Measurements from ENCODE around the gene NDST4.

The NDST4 gene

DNA sequence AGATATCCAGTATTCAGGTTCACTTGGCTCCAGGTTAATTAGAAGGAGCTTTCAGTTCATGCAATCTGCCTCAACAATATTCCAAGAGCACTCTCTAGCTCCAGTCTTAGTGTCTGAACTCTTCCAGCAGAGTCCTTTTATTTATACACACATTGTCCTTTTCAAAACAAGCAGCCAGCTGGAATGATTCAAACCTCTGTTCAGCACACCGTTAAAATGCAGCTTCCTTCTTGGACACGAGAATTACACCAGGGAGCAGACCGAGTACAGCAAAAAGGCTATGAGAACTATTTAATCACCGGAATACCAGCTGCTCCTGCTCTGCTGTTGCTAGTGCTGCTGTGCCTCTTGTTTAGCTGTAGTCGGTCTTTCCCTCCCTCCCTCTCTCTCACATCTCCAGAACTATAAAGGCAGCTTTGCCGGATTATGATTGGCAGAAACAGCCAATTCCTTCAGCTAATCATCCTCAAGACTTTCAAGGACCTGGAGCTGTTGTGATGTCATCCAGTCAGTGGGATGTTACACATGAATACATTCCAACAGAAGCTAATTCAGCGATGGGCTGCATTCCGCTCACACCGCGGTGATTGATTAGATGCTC is at the start of gene NDST4:
Gene NDST4 (minus strand): TSS at position 115 of the 601 bp plus-strand sequence. CDS start 36,584 bp downstream, outside the sequence.
- DNase-seq (ENCODE audit: low spot score) = peak; percentile 13

DNA sequence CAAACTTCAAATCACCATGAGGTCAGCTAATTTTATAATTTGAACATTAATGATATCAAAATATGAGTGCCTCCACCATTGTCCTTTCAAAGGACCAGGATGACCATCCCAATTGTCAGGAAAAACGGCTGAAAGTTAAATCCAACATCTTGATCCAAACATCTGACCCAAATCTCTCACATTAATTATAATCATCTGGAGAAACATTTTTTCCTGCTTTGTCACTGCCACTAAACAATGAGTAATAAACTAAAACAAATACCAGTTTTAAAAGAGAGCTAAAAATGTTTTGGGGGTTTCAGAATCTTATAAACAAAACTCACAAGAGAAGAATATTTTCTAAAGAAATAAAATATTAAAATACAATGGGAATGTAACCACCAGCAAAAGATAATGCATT is 45.7 kb upstream of the NDST4 start:
- DNase-seq (ENCODE audit: low spot score) = no peak

DNA sequence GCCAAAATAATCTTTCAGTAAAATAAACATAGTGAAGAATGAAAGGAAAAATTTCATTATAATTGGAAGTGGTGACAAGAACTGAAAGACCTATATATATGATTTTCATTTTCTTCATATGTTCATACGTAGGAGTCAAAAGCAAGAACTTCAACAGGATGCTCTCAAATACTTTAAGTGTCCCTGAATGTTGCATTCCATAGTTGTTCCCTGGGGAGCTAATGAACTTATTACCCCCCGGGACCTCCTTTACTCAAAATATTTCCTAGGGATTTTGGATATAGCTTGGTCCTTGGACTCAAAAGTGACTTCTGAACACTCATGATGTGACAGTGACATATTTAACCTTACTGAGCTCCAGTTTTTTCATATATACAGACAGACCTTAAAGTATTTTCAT is 44.9 kb upstream of the NDST4 start:
- DNase-seq (ENCODE audit: low spot score) = no peak

DNA sequence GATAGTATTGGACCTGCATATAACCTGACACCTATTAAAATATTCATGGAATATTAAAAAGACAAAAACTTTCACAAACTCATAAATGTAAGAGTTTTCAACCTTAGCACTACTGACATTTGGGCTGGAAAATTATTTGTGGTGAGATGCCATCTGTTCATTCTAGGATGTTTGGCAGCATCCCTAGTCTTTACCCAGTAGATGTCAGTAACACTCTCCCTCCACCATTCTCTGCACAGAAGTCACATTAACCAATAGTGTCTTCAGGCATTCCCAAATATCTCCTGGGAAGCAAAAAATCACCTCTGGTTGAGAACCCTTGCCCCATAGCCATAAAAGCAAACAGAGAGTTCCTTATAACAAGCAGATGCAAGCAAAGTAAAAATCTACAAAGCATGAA is 41.4 kb upstream of the NDST4 start:
- peak; percentile 35 for DNase-seq (ENCODE audit: low spot score)

DNA sequence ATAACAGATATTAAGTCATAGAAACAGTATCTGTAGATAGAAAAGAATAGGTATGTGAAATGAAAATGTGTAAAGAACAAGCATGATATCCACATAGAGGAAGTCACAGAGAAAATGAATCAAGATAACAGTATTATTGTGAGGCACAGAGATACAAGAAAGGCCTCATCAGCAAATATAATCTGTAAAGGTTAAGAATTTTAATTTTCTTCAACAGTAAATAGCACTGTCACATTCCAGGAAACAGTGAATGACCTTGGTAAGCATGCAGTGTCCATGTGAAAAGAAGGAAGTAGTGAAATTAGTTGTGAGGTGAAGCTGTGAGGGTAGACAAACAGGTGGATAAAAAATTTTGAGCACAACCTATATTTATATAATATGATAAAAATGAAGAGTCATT is 39.5 kb upstream of the NDST4 start:
- DNase-seq (ENCODE audit: low spot score) = no peak

DNA sequence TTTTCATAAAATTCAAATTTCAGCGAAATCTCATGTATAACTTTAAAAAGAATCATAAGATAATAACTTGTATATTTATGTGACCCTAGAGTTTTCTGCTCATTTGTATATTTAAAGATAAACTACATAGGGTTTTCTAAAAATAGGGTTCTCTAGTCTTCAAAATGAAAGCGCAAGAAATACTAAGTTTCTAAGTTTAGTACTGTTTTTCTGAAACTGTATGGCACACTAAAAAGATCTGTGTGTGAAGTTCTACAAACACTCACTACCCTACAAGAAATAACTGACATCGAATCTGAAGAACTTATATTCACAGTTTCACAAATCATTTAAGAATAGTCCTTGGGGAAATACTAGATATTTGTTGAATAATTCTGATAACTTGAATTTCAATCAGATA is 38.7 kb upstream of the NDST4 start:
- DNase-seq (ENCODE audit: low spot score) = no peak

DNA sequence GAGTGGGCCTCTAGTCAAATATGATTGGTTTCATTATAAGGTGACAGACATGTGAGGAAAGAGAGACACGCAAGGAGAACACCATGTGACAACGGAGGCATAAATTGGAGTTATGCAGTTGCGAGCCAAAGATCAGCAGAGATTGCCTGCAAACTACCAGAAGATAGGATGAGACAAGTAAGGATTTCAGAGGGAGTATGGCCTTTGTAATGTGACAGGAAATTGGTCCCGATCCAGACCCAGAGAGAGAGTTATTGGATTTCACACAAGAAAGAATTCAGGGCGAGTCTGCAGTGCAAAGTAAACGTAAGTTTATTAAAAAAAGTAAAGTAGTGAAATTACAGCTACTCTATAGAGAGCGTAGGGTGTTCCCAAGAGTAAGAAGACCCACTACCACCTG is 35.7 kb upstream of the NDST4 start:
- DNase-seq (ENCODE audit: low spot score) = no peak

DNA sequence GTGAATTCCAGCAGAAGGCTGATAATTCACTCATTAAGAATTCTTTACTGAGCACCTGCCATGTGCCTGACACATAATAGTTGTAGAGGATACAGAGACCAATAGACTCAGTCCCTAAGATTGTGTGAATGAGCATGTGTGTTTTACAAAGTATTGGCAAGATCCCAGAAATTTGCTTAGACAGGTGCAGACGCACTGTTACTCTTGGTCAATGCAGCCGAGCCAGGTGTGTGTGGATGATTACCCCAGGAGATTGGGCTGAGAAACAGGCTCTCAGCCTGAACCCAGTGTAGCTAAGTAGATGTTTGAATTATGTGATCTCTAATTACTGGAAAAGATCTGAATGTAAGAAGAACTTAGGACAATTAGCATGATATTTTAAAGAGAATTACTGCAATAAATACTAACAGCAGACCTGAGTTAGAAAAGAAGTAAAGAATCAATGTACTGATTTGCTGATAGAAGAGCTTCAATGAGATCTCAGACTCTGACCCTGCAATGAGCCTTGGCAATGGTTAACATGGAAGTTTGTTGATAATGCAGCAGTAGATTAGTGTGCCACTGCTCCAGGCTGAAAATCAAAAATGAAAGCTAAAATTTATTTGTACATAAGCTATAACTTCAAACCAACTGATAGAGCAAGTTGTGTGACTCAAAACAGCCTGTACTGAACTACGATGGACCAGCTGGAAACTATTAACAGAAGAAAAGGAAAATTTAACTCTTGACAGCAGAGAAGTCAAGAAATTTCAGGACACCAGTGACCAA is 32.2 kb upstream of the NDST4 start:
- DNase-seq (ENCODE audit: low spot score) = no peak

DNA sequence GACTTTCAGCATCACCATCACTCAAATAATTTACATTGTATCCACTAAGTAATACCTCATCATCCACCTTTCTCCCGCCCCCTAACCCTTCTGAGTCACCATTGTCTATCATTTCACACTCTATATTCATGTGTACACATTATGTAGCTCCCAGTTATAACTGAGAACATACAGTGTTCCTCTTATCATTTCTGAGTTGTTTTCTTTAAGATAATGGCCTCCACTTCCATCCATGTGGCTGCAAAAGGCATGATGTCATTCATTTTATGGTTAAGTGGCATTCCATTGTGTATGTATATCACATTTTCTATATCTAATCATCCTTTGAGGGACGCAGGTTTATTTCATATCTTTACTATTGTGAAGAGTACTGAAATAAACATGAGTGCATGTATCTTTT is 14.6 kb upstream of the NDST4 start:
- no peak for DNase-seq (ENCODE audit: low spot score)

DNA sequence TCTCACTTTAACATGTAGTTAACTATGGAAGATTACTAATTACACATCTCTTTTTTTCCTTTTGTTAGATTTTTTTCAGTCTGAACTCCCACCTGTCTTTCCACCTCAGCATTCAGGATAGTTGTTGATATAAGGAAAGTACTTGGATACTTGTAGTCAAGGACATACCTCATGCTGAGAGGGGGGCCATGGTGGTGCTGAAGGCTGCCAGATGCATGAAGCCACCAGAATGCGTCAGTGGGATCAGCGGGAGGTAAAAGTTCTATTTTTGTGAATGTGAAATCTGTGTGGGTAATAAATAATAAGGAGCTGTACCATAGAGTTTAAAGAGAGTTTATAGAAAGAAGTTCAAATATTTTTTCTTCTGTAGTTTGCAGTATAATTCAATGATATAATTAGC is 13.1 kb upstream of the NDST4 start:
- no peak for DNase-seq (ENCODE audit: low spot score)

DNA sequence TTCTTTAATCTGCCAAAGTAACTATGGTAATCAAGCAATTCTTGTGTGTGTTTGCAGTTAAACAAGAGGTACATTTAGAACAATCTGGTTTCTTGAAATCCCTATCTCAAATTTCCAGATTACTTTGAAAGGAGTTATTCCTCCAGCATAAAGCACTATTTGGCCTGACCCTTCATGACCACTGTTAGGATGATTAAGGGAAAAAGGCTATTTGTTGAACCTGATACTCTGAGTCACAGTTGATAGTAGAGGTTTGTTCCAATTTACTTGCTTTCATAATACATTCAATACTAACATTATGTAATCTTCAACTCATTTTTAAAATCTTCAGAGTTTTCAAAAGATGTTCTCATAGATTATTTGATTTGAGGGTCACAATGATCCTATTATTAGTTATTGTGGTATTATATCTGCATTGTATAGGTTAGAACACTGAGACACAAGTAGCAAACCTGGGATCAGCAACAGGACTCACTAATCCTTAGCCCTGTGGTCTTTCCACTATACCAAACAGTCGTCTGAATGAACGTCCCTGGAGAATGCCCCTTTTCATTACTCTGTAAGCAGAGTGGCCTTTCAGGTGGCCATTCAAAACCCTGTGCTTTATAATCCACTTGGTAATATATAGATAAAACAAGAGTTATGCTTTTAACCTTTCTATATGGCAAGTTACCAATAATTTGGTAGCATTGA is 8.1 kb upstream of the NDST4 start:
- no peak for DNase-seq (ENCODE audit: low spot score)

DNA sequence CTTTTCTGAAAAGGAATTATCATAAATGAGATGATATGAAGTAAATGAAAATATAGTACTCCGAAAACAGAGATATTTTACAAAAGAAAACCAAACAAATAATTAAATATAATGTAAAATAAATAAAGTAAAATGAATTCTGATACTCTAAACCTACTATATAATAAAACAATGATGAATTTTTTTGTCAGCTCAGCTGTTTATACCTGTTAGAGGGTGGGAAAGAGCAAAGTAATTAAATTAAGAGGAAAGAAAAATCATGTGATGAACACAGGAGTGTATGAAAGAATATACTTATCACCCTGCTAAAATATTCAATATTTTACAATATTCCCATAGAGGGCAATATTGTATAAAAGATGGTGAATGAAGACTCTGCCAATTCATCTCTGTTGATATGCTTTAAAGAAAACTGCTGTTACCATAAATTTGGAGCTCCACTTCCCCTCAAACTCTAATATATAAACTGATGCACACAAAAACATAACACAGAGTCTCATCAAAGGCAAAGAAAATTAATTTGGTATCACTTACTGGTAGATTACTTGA is 6.5 kb upstream of the NDST4 start:
- DNase-seq (ENCODE audit: low spot score) = no peak

DNA sequence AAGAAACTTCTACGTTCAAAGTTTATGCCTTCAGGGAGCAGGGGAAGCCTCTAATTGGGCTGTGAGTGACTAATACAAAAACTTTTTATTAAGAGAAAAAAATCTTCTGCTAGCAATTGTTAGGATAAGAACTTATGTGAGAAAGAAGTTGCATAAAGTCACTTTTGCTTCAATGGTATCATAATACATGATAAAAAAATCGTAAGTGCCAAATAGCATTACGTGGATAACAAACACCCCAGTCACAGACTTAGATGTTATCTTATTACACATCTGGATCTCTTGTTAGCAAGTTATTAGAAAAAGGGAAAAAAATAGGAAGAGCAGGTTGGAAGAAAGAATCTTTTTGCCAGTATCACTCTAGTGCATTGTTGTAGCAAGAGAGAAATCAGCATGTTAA is 4.2 kb upstream of the NDST4 start:
- no peak for DNase-seq (ENCODE audit: low spot score)

DNA sequence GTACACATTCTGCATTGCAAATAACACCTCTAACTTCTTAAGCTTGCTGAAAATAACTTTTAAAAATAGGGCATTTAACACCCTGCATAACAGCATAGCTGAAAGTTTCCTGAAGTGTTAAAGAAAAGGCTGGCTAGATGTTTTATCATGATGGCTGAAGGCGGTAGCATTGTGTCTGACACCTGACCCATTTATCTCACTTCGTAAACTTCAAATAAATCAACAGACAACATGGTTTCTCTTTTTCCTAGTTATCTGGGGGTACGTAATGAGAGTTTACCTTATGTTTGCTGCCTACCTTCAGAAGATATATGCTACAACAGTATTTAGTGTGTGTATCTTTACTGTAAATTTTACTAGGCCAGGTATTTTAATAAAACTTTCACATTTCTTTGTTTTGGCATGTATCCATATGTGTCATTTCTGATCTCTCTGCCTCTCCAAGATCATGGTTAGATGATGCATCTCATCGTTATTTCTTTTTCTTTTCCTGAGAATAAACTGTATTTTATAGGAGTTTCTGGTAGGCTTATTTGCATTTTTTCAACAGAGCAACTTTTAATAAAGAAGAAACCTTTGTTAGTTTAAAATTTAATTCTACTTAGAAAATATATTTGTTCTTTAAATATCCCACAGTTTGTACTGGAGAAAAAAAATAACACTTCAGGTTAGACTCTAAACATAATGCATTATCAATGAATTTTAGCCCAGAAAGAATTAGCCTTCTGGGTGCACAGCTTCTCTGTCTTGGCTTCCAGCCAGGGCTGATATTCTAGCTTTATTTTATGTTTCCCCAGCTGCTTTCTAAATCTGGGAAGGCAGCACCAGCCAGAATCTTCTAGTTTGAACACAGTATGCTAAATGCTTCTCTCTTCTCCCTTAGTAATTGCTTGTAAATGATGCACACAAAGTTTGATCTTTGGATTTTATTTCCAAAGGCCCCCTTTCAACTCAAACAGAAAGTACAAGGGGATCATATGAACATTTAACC is 2.9 kb downstream of the NDST4 start:
- peak; percentile 6 for DNase-seq (ENCODE audit: low spot score)

DNA sequence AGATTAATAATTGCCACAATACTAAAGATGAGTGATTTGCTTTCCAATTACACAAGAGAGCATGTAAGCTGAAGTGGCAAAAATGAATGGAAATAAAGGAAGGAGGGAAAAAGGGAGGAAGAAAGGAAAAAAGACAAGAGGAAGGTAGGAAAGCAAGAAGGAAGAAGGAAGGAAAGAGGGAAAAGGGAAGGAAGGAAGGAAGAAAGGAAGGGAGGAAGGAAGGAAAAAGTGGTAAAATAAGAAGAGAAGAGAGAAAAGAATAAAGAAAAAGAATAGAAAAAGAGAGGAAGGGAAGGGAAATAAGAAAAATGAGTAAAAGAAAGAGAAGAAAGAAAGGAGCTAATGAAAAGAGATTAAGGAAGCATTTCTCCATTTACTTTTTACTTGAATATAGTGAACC is 4.6 kb downstream of the NDST4 start:
- no peak for DNase-seq (ENCODE audit: low spot score)

DNA sequence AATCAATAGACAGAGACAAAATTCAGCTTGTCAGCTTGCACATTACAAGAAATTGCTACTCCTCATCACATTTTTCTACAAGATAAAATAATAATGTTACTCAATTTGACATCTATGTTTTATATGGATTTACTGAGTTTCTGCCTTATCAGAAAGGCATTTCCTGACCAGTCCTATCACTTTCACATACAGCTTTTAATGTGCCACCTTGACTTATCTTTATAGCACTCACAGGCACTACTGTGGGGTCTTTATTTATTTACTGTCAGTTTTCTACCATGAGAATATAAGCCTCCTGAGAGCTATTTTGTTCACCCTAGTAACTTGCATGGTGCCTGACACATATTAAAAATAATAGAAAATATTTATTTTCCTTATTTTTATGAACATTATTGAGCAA is 6.0 kb downstream of the NDST4 start:
- no peak for DNase-seq (ENCODE audit: low spot score)

DNA sequence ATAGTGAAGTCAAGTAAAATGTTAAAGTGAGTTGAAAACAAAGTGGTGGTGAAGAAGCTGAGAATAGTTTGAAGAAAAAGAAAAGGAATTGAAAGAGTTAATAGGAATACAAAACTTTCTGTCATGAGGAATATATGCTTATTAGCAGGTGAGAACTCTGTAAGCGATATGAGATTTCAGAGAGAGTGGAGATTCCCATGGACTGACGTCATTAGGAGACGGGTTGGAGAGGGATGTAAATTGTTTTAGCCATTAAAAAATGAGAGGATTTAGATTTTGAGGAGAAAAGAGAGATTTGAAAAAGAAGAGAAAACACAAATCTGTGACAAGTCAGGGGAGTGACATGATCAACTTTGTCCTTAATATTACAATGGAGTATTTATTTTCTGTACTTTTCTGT is 11.7 kb downstream of the NDST4 start:
- no peak for DNase-seq (ENCODE audit: low spot score)

DNA sequence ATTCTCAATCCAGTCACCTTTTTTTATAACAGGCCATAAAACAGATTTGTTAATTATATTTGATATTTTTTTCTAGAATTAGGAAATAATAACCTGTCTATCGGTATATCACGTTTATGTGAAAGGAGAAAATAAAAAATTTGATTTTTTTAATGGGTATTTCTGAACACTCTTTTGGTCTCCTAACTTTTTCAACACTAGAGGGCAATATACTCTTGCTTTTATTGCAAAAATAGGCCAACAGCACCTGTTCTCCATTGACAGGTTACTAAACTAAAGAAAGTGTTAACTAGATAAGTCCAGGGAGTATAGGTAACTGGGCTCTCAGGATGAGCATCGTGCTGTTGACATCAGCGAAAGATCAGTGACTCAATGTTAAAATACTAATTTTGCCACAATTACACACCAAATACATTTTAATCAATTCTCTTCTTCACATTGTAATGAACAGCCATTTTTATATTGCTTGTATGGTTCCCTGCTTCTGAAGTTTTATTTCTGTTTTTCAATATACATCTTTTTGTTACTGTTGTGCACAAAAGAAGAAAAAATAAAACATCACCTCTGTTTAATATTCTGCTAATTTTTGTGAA is 22.8 kb downstream of the NDST4 start:
- DNase-seq (ENCODE audit: low spot score) = peak; percentile 37

DNA sequence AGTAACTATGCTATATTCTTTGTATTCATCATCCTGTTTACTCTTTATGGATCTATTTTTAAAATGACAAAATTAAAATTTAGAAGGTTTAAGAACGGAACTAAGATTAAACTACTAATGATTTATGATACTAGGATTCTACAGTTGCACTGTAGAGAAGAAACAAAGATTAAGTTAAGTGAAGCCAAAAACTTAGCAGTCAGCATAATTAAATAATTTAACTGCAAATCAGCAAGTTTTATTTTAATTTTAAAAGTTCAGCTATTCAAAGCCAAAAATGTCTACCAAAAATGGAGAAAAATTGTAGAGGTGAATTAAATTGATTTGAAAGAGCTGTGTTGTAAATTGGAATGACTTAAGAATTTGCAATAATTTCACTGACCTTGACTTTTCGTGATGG is 30.8 kb downstream of the NDST4 start:
- DNase-seq (ENCODE audit: low spot score) = no peak

DNA sequence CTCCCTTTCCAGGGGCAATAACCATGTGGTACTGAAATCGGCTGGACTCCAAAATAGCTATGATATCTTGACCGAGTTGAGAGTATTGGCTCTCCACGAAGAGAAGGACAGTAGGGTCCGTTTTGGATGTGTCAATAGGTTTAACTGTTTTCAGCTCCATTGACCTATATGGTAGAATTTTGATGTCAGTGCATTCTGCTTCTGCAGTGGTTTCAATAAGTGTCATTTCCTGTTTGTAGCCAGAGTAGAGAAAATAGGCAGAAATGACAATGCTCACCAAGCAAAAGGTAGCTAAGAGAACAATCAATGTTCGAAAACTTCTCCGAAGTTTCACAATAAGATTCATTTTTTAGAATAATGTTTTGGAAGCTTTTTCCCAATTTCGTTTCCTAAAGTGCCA is 36.7 kb downstream of the NDST4 start:
- no peak for DNase-seq (ENCODE audit: low spot score)

DNA sequence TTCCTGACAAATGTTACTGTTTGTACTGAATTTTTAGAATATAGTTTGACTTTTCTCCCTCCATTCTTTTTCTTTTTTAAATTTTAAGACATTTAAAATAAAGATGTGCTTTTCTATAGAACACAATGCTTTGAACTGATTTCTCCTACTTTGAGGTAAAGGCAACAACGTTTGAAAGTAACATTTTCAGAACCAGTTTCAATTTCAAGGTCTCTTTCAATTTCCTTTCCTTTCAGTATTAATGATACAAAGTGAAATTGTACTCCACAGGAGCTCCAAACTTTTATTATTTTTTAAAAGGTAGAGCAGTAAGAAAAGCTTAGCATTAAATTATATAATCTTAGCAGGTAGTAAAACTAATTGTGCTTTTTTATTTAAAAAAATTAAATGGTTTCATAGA is 54.9 kb downstream of the NDST4 start:
- DNase-seq (ENCODE audit: low spot score) = no peak
